Measurements from ENCODE around the gene CCDC190. TPM values are rescaled to one million over a fixed set of nuclear protein-coding genes. Genes with fewer than 3 reads are reported as not detected.
A peak's percentile ranks its signal among the peaks of the same experiment; 100 is the strongest.

CCDC190 gene
- total RNA-seq, 1 donor from 2014 or later: 0.13 TPM

GRCh38 chr1:162855461-162856150, 5.4 kb downstream of the CCDC190 start:
- no peaks in the 10 kb centered on the region for H3K36me3 Mint-ChIP-seq
- peak overlapping the region; percentile 35 for H3K27ac Mint-ChIP-seq
- TF ChIP-seq CTCF (IDR thresholded peaks at IDR 0.05; ENCODE audit: unreplicated experiment): no peak

GRCh38 chr1:162854245-162854882, 6.6 kb downstream of the CCDC190 start:
- Mint-ChIP-seq H3K27ac (no peak overlapping the region), H3K36me3 (no peaks in the 10 kb centered on the region), H3K4me1 (peaks cover 14% of the 10 kb centered on the region), H3K4me3 (no peak overlapping the region), H3K9me3 (no peaks in the 10 kb centered on the region), H3K27me3 (ENCODE audit: low read depth) (peaks cover 4% of the 10 kb centered on the region)
- DNase-seq (ENCODE audit: low spot score in 2 of 2, unreplicated experiment in 2 of 2): peak; percentile 33 to 57
- TF ChIP-seq CTCF (IDR thresholded peaks at IDR 0.05; ENCODE audit: unreplicated experiment): peak; percentile 60

More at GRCh38 chr1:162855461-162856150, 5.4 kb downstream of the CCDC190 start:
- Mint-ChIP-seq H3K27me3 (ENCODE audit: low read depth) (peaks cover 4% of the 10 kb centered on the region), H3K9me3 (no peaks in the 10 kb centered on the region), H3K4me1 (peaks cover 14% of the 10 kb centered on the region), H3K4me3 (no peak overlapping the region)
- DNase-seq (ENCODE audit: low spot score in 2 of 2, unreplicated experiment in 2 of 2): no peak

- no peak overlapping the region for H3K27ac Mint-ChIP-seq
- no peak overlapping the region for H3K4me3 Mint-ChIP-seq
- peaks cover 12% of the 10 kb centered on the region for H3K4me1 Mint-ChIP-seq
- H3K27me3 Mint-ChIP-seq (ENCODE audit: low read depth): peaks cover 4% of the 10 kb centered on the region
- no peaks in the 10 kb centered on the region for H3K9me3 Mint-ChIP-seq
- TF ChIP-seq CTCF (IDR thresholded peaks at IDR 0.05; ENCODE audit: unreplicated experiment): no peak
- DNase-seq (ENCODE audit: low spot score in 2 of 2, unreplicated experiment in 2 of 2): no peak
- no peaks in the 10 kb centered on the region for H3K36me3 Mint-ChIP-seq
Observed at GRCh38 chr1:162851341-162851740, 9.6 kb downstream of the CCDC190 start.

GRCh38 chr1:162849711-162850110, 11.3 kb downstream of the CCDC190 start:
- H3K27me3 Mint-ChIP-seq (ENCODE audit: low read depth): peaks cover 4% of the 10 kb centered on the region
- no peak overlapping the region for H3K27ac Mint-ChIP-seq
- H3K36me3 Mint-ChIP-seq: no peaks in the 10 kb centered on the region
- no peak overlapping the region for H3K4me3 Mint-ChIP-seq
- H3K9me3 Mint-ChIP-seq: no peaks in the 10 kb centered on the region
- peaks cover 15% of the 10 kb centered on the region for H3K4me1 Mint-ChIP-seq
- DNase-seq (ENCODE audit: low spot score in 2 of 2, unreplicated experiment in 2 of 2): no peak
- no peak for TF ChIP-seq CTCF (IDR thresholded peaks at IDR 0.05; ENCODE audit: unreplicated experiment)

- DNase-seq (ENCODE audit: low spot score in 2 of 2, unreplicated experiment in 2 of 2): peak; percentile 77 to 89
- Mint-ChIP-seq H3K4me1 (peaks cover 18% of the 10 kb centered on the region), H3K27ac (no peak overlapping the region), H3K27me3 (ENCODE audit: low read depth) (peaks cover 4% of the 10 kb centered on the region), H3K9me3 (no peaks in the 10 kb centered on the region), H3K36me3 (no peaks in the 10 kb centered on the region), H3K4me3 (no peak overlapping the region)
- TF ChIP-seq CTCF (IDR thresholded peaks at IDR 0.05; ENCODE audit: unreplicated experiment): peak; percentile 99
Observed at GRCh38 chr1:162847839-162848453, 13.0 kb downstream of the CCDC190 start.

All from mesothelial cell of epicardium (in vitro differentiated cells).